LHCN-M2 (cell line): ENCODE results near the gene NOTCH4. TPM values are rescaled to one million over a fixed set of nuclear protein-coding genes. Genes with fewer than 3 reads are reported as not detected.
"Not testable (repeated sequence)": the region's sequence is repeated elsewhere in the genome, so short reads cannot be mapped to it uniquely, and the experiment has no call there.

Experiments used
- DNase-seq: peaks from one replicate; pipeline ENCODE4 v3.0.0-alpha.2; 2012; ENCODE audit warnings: low read depth
- total RNA-seq: library from RNA; depleted of rRNA; stranded (reverse); fragments of >200 nt; gene quantifications from 2 replicates; pipeline ENCODE4 v1.2.3, GENCODE V29; 2014

Gene NOTCH4
- total RNA-seq, 1 experiment from 2014 or later = 1.1 TPM

DNA sequence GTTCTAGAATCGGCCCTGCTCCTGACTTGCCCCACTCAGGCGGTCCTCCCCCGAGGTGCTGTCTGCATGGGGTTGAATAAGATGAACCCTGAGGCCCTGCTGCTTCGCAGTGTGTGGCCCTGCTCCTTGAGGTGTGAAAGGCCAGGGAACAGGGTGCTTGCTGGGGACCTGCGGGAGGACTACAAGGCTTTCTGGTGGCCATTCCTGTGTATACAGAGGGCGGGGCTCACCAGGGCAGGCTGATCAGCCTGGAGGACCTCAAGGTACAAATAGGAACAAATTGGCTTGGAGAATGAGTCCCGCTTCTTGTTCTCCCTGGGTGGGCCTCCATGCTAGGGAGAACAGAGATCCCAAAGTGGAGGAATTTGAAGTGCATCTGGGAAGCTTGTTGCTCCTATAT is 5.7 kb downstream of the NOTCH4 start:
- no peak for DNase-seq

DNA sequence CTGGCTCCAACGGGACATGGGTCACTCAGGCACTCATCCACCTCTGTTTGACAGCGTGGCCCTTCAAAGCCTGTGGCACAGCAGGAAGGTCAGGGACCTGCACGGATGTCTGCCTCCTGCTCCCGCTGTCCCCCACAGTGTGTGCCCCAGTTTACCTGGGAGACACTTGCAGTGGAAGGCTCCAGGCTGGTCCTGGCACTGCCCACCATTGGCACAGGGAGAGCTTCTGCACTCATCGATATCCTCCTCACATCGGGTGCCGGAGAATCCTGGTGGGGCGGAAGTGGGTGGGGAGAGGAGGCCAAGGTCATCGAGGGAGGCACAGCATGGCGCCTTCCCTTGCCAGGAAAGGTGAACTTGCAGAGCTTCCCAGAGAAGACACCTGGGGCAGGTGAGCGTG is 6.9 kb downstream of the NOTCH4 start:
- DNase-seq = no peak

DNA sequence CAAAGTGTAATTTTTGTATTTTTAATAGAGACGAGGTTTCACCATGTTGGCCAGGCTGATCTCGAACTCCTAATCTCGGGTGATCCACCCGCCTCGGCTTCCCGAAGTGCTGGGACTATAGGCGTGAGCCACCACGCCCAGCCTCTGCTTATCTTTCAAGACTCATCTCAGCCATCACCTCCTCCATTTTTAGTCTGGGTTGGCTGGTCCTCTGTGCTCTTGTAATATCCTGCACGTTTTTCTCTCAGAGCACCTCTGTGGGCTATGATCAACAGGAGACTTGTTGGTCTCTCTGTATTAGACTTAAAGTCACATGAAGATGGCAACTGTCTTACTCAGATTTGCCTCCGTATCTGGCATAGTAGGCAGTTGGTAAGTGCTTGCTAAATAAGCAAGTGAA is 7.6 kb downstream of the NOTCH4 start:
- DNase-seq = no peak

DNA sequence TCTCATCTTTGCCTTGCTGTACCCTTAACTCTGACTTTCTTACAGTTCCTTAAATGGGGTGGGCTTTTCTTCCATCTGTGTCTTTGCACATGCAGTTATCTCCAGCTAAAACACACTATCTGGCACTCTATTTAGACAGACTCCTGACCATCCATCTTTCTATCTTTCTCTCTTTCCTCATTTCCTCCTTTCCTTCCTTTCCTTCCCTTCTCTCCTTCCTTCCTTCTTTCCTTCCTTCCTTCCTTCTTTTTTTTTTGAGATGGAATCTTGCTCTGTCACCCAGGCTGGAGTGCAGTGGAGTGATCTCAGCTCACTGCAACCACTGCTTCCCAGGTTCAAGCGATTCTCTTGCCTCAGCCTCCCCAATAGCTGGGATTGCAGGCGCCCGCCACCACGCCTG is 8.2 kb downstream of the NOTCH4 start:
- DNase-seq = no peak

DNA sequence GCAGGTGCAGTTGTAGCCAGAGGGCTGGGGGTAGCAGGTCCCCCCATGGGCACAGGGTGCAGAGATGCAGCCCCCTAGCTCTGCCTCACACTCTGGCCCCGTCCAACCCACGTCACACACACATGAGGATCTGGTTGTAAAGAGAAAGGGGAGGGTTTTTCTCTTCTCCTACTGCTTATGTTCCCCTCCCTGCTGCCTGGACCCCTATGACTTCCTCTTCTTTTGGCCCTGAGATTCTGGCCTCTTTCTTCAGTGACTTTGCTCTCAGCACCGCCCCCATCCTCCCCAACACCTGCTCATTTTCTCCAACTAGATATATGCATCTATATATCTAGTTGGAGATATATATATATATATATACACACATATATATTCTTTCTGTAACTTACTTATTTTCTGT is 9.7 kb downstream of the NOTCH4 start:
- no peak for DNase-seq

DNA sequence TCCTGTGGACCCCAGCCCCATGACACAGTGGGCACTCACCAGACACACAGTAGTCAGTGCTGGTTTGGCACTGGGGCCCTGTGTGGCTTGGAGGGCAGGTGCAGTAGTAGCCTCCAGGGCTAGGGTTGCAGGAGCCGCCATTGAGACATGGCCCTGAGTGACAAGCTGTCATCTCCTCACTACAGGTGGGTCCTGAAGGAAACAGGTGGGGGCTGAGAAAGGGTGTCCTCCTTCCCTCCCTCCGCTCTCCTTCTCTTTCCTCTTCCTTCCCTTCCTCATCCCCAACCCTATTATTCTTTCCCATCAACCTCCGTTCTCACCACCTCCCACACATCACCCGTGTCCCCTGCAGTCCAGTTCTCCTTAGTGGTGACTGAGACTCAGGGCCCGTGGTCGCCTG is 10.2 kb downstream of the NOTCH4 start:
- no peak for DNase-seq

DNA sequence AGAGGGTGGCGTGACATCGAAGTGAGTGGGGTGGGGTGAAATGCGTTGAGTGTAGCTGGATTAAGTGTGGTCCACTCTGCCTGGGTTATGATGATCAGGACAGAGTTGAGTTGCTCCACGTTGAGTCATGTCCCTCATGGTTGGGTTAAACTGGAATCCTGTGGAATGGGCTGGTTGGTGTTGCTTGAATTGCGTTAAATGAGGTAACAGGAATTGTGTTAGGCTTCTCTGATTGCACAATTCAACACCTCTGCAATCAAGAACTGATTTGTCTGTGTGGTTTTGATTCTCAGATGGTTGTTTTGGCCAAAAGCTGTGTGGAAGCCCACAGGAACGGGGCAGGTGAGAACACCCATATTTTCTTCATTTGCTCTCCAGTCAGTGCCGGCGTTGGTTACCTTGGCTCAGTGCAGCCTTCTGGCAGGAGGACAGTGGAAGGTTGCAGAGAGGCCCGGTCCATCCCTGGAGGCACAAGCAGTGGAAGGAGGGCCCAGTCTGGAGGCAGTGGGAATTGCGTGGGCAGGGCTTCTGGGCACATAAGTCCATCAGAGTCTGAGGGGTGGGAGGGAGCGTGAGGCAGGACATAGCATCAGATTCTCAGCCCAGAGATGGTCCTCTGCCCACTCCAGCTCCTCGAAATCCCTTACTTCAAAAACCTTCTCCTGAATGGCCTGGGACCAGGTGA is 11.6 kb downstream of the NOTCH4 start:
- no peak for DNase-seq

DNA sequence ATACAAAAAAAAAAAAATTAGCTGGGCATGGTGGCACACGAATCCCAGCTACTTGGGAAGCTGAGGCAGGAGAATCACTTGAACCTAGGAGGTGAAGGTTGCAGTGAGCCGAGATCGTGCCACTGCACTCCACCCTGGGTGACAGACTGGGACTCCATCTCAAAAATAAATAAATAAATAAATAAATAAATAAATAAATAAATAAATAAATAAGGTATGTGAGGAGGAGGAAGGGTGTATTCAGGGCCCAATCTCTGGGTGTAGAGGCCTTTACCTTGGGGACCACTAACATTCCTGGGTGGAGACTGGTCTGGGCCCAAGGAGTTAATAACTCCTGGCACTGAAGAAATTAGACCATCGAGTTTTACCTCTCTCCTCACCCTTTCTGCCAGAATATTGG is 12.4 kb downstream of the NOTCH4 start:
- DNase-seq = not testable (repeated sequence)

DNA sequence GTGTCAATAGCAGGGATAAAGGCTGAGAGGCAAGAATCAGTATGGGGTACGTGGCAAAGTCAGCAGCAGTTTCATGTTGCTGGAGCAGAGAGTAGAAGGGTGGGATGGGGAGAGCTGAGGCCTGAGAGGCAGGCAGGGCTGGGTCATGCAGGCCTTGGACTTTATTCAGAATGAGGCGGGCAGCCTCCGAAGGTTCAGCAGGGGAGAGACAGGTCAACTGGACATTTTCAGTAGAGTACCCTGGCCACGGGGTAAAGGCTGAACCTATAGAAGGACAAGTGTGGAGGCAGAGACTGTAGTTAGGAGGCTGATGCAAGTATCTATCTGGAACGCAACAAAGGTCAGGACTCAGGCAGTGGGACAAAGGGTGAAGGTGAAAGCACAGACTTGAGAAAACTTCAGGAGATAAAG is 13.7 kb downstream of the NOTCH4 start:
- no peak for DNase-seq

DNA sequence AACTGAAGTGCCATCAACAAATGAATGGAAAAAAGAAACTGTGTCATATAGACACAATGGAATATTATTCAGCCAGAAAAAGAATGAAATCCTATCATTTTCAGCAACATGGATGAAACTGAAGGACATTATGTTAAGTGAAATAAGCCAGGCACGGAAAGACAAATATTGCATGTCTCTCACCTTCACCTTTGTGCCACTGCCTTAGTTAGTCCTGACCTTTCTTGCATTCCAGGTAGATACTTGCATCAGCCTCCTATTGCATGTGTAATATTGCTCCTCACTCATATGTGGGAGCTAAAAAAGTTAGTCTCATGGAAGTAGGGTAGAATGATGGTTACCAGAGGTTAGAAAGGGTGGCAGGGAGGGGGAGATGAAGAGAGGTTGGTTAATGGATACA is 14.9 kb downstream of the NOTCH4 start:
- no peak for DNase-seq

DNA sequence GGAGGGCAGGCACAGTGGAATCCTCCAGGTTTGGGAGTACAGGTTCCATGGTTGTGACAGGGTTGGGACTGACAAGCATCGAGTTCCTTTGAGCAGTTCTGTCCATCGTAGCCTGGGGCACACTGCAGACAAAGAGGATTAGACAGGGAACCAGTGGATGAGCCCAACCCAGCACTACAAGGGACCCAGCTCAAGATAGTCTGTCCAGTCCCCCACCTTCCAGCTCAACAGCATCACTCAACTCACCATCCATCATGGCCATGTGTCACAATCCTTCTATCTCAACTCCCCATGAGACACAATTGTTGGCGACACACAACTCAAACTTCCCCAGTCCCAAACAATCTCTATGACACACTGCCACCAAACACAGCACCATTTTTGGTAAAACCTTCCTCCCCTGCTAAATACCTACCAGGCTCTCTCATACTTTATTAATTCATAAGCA is 19.6 kb downstream of the NOTCH4 start:
- no peak for DNase-seq

DNA sequence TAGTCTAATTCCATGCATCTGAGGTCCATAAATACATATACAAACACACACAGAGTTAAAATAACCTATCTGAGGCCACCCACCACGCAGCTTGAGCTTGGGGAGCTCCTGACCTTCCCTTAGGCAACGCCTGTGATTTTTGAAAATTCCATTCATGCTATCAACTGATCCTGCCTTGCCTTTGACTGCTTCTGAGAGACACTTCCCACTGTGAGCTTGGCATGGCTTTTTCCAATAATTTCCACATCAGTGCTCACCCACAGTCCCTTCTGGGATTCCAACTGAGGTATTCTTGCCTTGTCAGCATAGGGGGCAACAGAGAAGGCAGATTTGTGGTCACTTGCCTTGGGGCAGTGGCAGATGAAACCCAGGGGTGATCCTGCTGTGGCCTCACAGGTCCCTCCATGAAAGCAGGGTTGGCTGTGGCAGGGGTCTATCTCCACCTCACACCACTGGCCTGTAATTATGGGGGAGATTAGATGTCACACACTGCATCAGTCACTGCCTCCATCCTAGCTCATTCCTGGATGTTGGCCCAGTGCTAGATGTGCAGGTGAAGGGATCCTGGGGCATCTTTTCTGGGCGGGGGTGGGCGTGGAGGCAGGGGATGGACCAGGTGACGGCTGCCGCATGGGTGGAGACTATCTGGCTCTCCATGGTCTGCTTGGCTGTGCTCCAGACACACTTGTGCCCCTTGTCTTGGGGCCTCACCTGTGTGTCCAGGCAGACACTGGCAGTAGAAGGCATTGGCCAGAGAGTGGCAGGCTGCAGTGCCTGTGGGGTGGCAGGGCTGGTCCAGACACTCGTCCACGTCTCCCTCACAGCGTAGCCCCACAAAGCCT is 20.2 kb downstream of the NOTCH4 start:
- no peak for DNase-seq

DNA sequence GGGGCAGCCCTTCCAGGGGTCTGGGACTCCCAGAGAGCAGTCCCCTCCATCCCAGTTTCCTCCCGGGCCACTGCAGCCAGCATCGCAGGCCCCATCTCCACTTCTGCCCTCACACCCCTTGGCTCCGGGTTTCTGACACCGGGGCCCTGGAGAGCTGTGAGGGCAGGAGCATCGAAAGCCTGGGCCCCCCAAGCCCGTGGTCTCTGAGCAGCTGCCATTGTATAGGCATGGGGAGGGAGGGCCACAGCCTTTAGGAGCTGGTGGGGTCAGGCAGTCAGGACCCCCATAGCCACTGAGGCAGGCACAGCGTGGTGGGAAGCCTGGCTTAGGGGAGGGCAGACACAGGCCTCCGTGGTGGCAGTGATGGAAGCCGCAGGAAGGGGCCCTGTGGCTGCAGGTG is 21.7 kb downstream of the NOTCH4 start:
- no peak for DNase-seq

DNA sequence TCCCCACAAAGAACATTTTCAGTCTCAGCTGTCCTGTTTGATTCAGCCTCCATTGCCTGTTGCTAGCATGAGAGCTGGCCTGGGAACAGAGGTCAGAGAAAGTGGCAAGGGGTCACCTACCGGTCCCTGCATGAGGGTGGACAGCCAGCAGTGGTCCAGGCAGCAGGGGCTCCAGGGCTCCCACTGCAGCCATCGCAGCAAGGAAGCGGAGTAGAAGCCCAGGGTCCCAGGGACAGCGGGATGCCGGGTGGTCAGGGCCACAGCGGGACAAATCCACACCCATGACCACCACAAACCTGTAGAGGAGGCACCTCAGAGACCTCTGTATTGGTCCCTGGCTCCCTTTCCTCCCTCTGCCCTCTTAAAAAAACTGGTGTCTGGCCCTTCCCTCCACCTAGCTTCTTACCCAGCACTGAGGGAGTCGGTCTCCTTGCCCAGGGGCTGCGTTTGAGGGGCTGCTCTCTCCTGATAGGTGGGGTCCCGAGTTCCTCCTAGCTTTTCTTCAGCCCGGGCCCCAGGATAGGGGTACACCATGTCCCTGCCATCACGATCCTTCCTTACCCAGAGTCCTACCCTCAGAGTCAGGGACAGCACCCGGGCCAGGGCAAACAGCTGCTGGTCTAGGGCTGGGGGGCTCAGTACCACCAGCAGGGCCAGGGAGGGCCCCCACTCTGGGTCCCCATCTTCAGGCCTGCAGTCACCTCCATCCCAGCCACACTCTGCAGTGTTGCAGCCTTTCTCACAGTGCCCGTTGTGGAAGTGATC is 23.0 kb downstream of the NOTCH4 start:
- no peak for DNase-seq

DNA sequence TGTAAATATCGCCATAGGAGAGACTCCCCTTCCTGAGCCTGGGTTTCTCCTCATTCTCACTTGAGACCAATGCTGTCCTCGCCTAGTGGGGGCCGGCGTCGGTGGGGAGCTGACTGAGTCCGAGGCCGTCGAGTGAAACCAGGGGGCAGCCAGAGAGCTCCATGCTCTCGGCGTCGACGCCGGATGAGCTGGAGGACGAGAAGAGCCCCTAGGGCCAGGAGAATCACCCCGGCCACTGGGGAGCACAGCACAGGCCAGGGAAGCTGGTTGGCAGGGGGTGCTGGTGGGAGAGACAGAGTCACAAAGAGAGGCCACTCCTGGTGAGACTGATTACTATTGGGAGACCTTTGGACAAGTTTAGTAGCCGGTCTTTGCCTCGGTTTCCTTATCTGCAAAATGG is 25.0 kb downstream of the NOTCH4 start:
- no peak for DNase-seq

DNA sequence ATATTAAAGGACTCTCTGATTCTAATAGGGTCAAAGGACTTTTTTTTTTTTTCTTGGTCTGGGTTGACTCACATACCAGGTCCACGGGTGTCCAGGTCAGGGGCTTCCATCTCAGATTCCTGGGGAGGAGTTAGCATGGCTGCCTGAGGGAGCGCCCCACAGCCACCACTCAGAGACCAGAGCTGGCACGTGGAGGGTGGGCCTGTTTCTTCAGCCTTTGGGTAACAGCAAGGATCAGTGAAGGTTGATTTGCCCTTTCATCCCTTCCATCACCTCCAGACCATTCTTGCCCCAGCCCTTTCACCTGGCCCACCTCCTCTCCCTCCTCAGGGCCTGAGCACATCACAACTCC is 25.5 kb downstream of the NOTCH4 start:
- DNase-seq = no peak

DNA sequence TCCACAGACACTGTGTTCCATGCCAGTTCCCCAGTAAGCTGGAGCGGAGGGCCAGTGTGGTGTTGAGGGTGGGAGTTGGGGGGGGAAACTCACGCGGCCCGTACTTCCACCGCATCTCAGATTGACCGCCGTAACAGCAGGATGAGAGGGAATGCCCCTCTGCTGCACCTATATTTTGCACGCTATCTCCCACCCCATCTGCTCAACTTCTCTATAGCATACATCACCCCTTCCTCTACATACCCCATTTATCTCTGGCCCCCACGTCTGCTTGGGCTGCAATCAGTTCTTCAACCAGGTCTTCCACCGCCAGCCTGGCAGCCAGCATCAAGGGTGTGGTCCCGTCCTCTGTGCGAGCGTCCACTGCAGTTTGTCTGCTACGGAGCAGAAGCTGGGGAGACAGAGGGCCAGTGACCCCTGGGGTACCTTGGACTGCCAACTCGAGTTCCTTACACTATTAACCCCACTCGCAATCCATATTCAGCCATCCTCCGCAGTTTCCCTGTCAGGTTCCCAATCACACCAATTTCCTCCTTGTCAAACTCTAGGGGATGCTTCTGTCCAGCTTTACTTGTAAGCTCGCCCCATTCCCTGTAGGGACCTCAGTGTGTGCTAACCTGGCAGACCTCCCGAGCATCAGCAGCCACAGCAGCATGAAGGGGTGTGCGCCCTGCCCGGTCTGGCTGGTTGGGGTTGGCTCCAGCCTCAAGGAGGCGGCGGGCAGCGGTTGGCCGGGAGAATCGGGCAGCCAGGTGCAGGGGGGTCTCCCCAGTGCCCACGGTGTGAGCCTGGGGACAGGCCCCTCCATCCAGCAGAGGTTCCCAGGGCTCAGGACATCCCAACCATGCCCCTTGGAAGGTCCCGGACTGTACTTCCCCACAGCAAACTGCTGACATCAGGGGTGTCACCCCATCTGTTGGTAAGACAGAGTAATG is 26.9 kb downstream of the NOTCH4 start:
- no peak for DNase-seq

DNA sequence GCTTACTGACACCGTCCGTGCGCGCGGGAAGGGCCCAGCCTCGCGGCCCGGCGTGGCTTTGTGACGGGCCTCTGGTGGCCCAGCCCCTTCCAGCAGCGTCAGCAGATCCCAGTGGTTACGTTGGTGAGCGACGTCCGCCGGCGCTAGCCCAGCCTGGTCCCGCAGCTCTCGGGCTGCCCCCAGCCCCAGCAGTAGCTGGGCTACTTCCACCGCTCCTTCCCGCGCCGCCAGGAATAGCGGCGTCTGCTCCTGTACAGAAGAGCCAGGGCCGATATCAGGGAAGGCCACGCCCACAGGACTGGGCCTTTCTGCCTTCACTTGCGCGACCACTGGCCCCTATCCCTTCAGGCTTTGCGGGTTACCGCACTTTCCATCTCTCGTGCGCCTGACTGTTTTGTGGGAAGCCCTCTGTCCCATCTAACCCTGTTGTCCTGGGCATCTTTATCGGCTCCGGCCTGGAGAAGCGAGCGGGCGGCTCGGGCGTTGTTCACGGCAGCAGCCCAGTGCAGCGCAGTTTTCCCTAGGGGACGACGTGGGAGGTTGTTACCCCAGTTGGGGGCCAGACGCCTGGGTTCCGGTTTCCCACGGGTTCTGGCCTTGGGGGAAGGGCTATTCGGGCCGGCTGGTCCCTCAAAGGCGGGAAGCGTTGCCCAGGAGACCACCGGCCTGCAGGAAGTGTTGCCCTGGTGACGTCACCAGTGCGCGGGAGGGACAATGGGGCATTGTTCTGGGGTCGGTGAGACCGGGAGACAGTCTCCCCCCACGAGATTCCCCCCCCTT is 27.8 kb downstream of the NOTCH4 start:
- peak; percentile 81 for DNase-seq

DNA sequence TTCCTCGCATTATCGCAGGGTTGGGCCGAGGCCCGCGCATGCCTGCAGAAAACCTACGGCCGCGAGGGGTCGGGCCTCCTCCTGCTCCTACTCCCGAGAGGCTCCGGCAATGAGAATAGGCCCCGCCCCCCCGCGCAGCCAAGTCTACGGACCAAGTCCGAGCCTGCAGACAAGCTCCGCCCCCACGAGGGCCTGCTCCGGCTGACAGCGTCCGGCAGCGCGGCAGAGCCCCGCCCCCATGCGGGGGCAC is 28.3 kb downstream of the NOTCH4 start:
- peak; percentile 100 for DNase-seq

DNA sequence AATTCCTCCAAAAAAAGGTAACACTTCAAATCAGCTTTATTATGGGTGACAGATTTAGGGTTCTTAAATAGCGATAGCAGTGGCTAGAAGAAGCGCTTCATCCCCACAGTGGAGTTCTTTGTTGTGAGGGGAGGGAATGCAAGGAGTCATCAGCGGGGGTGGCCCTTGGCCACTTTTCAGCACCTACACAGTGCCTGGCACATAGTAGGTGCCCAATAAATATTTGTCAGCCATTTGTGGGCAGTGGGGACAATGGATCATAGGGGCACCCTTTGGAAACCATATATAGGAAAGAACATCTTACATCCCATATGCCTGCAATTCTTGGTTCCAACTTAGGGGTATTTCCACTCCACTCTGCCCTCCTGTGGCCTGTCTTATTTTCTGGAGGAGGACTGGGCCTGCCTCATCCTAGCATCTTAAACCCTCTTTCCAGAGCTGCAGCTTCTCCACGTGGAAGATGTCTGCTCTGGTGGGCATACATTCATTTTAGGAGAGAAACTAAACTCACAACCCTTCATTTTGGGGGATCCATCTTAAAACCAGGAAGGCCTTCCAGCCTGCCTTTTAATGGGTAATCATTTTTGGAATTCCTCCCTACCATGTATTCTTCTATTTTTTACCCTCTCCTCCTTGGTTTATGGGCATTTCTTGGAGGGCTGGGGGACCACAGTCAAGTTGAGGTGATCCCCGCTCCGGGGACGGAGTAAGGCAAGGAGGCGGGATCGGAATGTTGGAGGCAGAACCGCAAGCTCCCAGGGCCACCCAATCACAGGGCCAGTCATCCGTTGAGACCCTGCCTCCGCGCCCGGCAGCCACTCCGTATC is 28.8 kb downstream of the NOTCH4 start:
- peak; percentile 67 for DNase-seq
